B cell (primary cell): Measurements from ENCODE around the gene DENND4C. TPM values are rescaled to one million over a fixed set of nuclear protein-coding genes. Genes with fewer than 3 reads are reported as not detected.

ENCODE experiments used
- ATAC-seq: fragments of 200-7000 bp; cut with Tn5 transposase; one replicate; pipeline ENCODE4 v1.10.0; 2021; ENCODE audit warnings: low read depth, mild to moderate bottlenecking, moderate number of reproducible peaks, moderate library complexity
- CTCF ChIA-PET: fragments of 350-600 bp; sonication (Branson Sonifier 250); formaldehyde crosslinking; loops from one replicate; lab custom pipeline; 2021; ENCODE audit warnings: antibody characterized with exemption, inconsistent platforms; lab: Charles Lee
- POLR2A ChIA-PET: fragments of 350-600 bp; sonication (Branson Sonifier 250); formaldehyde crosslinking; loops from one replicate; lab custom pipeline; 2021; ENCODE audit warnings: antibody characterized with exemption; lab: Charles Lee
- DNase-seq: peaks from one replicate; pipeline ENCODE4 v3.0.0; 2013
- H2AFZ ChIP-seq: 2 replicates; pipeline ENCODE4 v1.6.1; 2012; ENCODE audit warnings: mild to moderate bottlenecking, low read depth, low read length; ENCODE audit not compliant: insufficient read depth, poor library complexity, severe bottlenecking
- H3K27ac ChIP-seq, 2 donors: 1 replicate in 1 of 2; 2 replicates in 1 of 2; pipeline ENCODE4 v1.5.1; 2012 to 2013; ENCODE audit warnings: low read length in 2 of 2, mild to moderate bottlenecking in 2 of 2, moderate library complexity in 1 of 2
- H3K27me3 ChIP-seq, 4 experiments: fragments of 200-600 bp in 1 of 4; sonication (generic) in 1 of 4; replicated peaks in 1 of 4; 1 replicate in 2 of 4; 2 replicates in 2 of 4; pipeline versions ENCODE4 v1.6.1 to v1.7.0; 2013 to 2016; ENCODE audit warnings: low read length in 3 of 4, mild to moderate bottlenecking in 2 of 4, mixed read lengths in 1 of 4, moderate library complexity in 1 of 4; ENCODE audit not compliant: insufficient read depth in 4 of 4, control insufficient read depth in 3 of 4; ENCODE audit errors: control extremely low read depth in 1 of 4
- H3K36me3 ChIP-seq, 2 experiments: replicated peaks in 1 of 2; 1 replicate in 1 of 2; 2 replicates in 1 of 2; pipeline versions ENCODE4 v1.6.1 to v1.7.1; 2013; ENCODE audit warnings: low read length in 1 of 2; ENCODE audit not compliant: insufficient read depth in 2 of 2, control insufficient read depth in 1 of 2; ENCODE audit errors: control extremely low read depth in 1 of 2, extremely low read depth in 1 of 2
- H3K4me1 ChIP-seq, 2 donors: fragments of 200-600 bp in 1 of 2; sonication (generic) in 1 of 2; 1 replicate in 1 of 2; 2 replicates in 1 of 2; pipeline versions ENCODE4 v1.5.1 to v1.6.1; 2013 to 2017; ENCODE audit warnings: low read length in 2 of 2; ENCODE audit not compliant: control insufficient read depth in 2 of 2, insufficient read depth in 2 of 2
- H3K4me2 ChIP-seq: replicated peaks from 2 replicates; pipeline ENCODE3; 2012; ENCODE audit warnings: mild to moderate bottlenecking, low read depth, low read length; ENCODE audit not compliant: poor library complexity, severe bottlenecking
- H3K4me3 ChIP-seq, 5 experiments: fragments of 200-600 bp in 1 of 5; sonication (generic) in 1 of 5; 1 replicate in 3 of 5; 2 replicates in 2 of 5; pipeline versions ENCODE4 v1.5.1 to v1.7.0; 2011 to 2016; ENCODE audit warnings: low read length in 4 of 5, mild to moderate bottlenecking in 4 of 5, low read depth in 2 of 5, control low read depth in 1 of 5, moderate library complexity in 1 of 5; ENCODE audit not compliant: insufficient read depth in 1 of 5; ENCODE audit errors: control extremely low read depth in 1 of 5, extremely low read depth in 1 of 5
- H3K79me2 ChIP-seq: fragments of 200-600 bp; sonication (generic); one replicate; pipeline ENCODE4 v1.6.0; 2016; ENCODE audit warnings: low read length; ENCODE audit not compliant: control insufficient read depth, insufficient read depth
- H3K9ac ChIP-seq: fragments of 200-600 bp; sonication (generic); 2 replicates; pipeline ENCODE4 v1.6.1; 2017; ENCODE audit warnings: mild to moderate bottlenecking, low read length, moderate library complexity
- H3K9me3 ChIP-seq, 3 donors: one replicate each; pipeline versions ENCODE4 v1.6.1 to v1.7.1; 2013; ENCODE audit warnings: low read length in 2 of 3; ENCODE audit not compliant: control insufficient read depth in 2 of 3, insufficient read depth in 1 of 3; ENCODE audit errors: control extremely low read depth in 1 of 3
- H4K20me1 ChIP-seq: 2 replicates; pipeline ENCODE4 v1.6.0; 2012; ENCODE audit warnings: mild to moderate bottlenecking, low read length; ENCODE audit not compliant: insufficient read depth, control insufficient read depth, poor library complexity, severe bottlenecking
- H3K27ac Mint-ChIP-seq: one replicate; pipeline ENCODE4 v1.8.0; 2021; ENCODE audit warnings: mixed read lengths
- H3K27me3 Mint-ChIP-seq: one replicate; pipeline ENCODE4 v1.8.0; 2021; ENCODE audit warnings: mixed read lengths
- H3K4me1 Mint-ChIP-seq: one replicate; pipeline ENCODE4 v1.8.0; 2021; ENCODE audit warnings: mixed read lengths
- H3K4me3 Mint-ChIP-seq: one replicate; pipeline ENCODE4 v1.8.0; 2021; ENCODE audit warnings: mixed read lengths
- H3K9me3 Mint-ChIP-seq: one replicate; pipeline ENCODE4 v1.8.0; 2022; ENCODE audit warnings: mixed read lengths; ENCODE audit not compliant: insufficient read depth
- EZH2 ChIP-seq: IDR thresholded peaks from 2 replicates; pipeline ENCODE4 v1.6.1; 2012; ENCODE audit warnings: borderline replicate concordance, low read depth, mild to moderate bottlenecking, moderate library complexity, low read length; ENCODE audit not compliant: insufficient read depth, poor library complexity, severe bottlenecking
- WGBS: methylation state at CpG from one replicate; pipeline ENCODE4 v1.1.5; 2013; ENCODE audit warnings: missing lambda C conversion rate; ENCODE audit not compliant: insufficient coverage; 5-methylcytosine and 5-hydroxymethylcytosine counted together
- intact Hi-C: fragments of 100-400 bp; cut with micrococcal nuclease; formaldehyde crosslinking; loops from one replicate; pipeline ENCODE4 v1.10.0; 2022
- polyA plus RNA-seq: library from polyadenylated mRNA; depleted of rRNA; stranded (reverse); fragments of >200 nt; gene quantifications from 2 replicates; pipeline ENCODE4 v1.2.3, GENCODE V29; 2012
- total RNA-seq, 2 donors: library from RNA; stranded (reverse); fragments of 120-200 nt in 1 of 2; gene quantifications; 1 replicate in 1 of 2; 2 replicates in 1 of 2; pipeline versions ENCODE4 v1.2.3 to v1.2.4, GENCODE V29; 2013 to 2022
- TF ChIP-seq, protein P1 (sequence below): fragments of 200-600 bp; IDR thresholded peaks from one replicate; pipeline ENCODE4 v1.8.0; 2022; ENCODE audit warnings: antibody characterized with exemption, mild to moderate bottlenecking

Gene DENND4C
- total and polyA plus RNA-seq, 2 donors (not counting 1 experiment from before 2014, with no cell fraction given), result 9.9 to 52.4 TPM

GRCh38 chr9:19203058-19203457 is 27.4 kb upstream of the DENND4C start:
- ChIA-PET CTCF (interaction anchor here (0.8 to 0.9 kb wide), 2 partner anchors 254 to 258 kb away, joined by 3 read pairs; no protein-coding TSS in a partner anchor), POLR2A (no interaction called here)
- H3K4me1 Mint-ChIP-seq, result no peaks in the 10 kb centered on the region
- no peaks in the 10 kb centered on the region for H3K9me3 Mint-ChIP-seq
- H3K9ac ChIP-seq, result no peak overlapping the region
- H3K9me3 ChIP-seq, result no peaks in the 10 kb centered on the region
- ATAC-seq, result no peak
- H3K27me3 ChIP-seq, result no peaks in the 10 kb centered on the region
- H3K27me3 Mint-ChIP-seq, result no peaks in the 10 kb centered on the region
- DNase-seq, result no peak
- H3K27ac Mint-ChIP-seq, result no peak overlapping the region
- H4K20me1 ChIP-seq, result no peaks in the 10 kb centered on the region
- no peak overlapping the region for H3K4me3 ChIP-seq
- H3K4me2 ChIP-seq, result no peak overlapping the region
- H3K79me2 ChIP-seq, result no peaks in the 10 kb centered on the region
- H3K4me3 Mint-ChIP-seq, result no peak overlapping the region
- TF ChIP-seq EZH2, result no peak
- TF ChIP-seq, protein P1, sequence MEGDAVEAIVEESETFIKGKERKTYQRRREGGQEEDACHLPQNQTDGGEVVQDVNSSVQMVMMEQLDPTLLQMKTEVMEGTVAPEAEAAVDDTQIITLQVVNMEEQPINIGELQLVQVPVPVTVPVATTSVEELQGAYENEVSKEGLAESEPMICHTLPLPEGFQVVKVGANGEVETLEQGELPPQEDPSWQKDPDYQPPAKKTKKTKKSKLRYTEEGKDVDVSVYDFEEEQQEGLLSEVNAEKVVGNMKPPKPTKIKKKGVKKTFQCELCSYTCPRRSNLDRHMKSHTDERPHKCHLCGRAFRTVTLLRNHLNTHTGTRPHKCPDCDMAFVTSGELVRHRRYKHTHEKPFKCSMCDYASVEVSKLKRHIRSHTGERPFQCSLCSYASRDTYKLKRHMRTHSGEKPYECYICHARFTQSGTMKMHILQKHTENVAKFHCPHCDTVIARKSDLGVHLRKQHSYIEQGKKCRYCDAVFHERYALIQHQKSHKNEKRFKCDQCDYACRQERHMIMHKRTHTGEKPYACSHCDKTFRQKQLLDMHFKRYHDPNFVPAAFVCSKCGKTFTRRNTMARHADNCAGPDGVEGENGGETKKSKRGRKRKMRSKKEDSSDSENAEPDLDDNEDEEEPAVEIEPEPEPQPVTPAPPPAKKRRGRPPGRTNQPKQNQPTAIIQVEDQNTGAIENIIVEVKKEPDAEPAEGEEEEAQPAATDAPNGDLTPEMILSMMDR, result no peak
- no peaks in the 10 kb centered on the region for H3K4me1 ChIP-seq
- no peaks in the 10 kb centered on the region for H3K36me3 ChIP-seq
- intact Hi-C loops, result no loop called here
- H3K27ac ChIP-seq, result no peak overlapping the region
- no peak overlapping the region for H2AFZ ChIP-seq
- no CpG with 5 or more reads among the region's 5 CpGs for WGBS

DNA sequence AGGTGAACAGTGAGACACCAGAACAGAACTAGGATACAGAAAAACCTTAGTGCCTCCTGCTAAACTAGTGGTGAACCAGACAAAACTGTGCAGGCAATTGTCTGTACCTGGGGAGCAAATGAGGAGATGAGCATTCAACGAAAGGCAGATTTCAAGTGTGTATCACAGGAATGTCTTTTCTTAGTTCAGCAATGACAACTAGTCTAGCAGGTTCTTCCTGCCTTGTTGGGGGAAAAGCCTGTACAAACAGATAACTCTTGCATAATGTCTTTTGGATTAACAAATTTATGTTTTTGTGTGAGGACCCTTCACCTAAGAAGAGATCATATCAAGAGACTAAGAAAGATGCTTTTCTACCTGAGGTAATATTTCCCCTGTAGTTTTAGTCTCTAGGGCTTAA is 21.8 kb upstream of the DENND4C start:
- H3K27me3 ChIP-seq, result no peaks in the 10 kb centered on the region
- ChIA-PET POLR2A (no interaction called here), CTCF (no interaction called here)
- Mint-ChIP-seq H3K27me3 (no peaks in the 10 kb centered on the region), H3K27ac (no peak overlapping the region), H3K4me3 (no peak overlapping the region), H3K9me3 (no peaks in the 10 kb centered on the region), H3K4me1 (no peaks in the 10 kb centered on the region)
- no peaks in the 10 kb centered on the region for H3K79me2 ChIP-seq
- TF ChIP-seq EZH2, result no peak
- TF ChIP-seq, protein P1, result no peak
- no peak overlapping the region for H3K4me2 ChIP-seq
- intact Hi-C loops, result no loop called here
- ATAC-seq (no peak), DNase-seq (no peak)
- no peak overlapping the region for H2AFZ ChIP-seq
- no peaks in the 10 kb centered on the region for H3K9me3 ChIP-seq
- no peak overlapping the region for H3K27ac ChIP-seq
- H4K20me1 ChIP-seq, result no peaks in the 10 kb centered on the region
- WGBS, result no CpG with 5 or more reads among the region's 1 CpG
- H3K9ac ChIP-seq, result no peak overlapping the region
- no peak overlapping the region for H3K4me3 ChIP-seq
- H3K36me3 ChIP-seq, result no peaks in the 10 kb centered on the region
- no peaks in the 10 kb centered on the region for H3K4me1 ChIP-seq
